Lower leg skin (tissue), 3 donors: ENCODE data around the gene COL18A1.

Experiments
- POLR2A ChIP-seq, 2 donors: fragments of 450-650 bp; IDR thresholded peaks; one replicate each; pipeline ENCODE4 v1.6.1; 2016 to 2017; ENCODE audit warnings: antibody characterized with exemption in 2 of 2, mild to moderate bottlenecking in 1 of 2, moderate library complexity in 1 of 2
- TF ChIP-seq, protein P1 (sequence below), 3 donors: fragments of 450-650 bp; IDR thresholded peaks; one replicate each; pipeline ENCODE4 v1.5.1; 2016; ENCODE audit warnings: antibody characterized with exemption in 3 of 3, mild to moderate bottlenecking in 3 of 3, moderate library complexity in 2 of 3

- TF ChIP-seq, protein P1, sequence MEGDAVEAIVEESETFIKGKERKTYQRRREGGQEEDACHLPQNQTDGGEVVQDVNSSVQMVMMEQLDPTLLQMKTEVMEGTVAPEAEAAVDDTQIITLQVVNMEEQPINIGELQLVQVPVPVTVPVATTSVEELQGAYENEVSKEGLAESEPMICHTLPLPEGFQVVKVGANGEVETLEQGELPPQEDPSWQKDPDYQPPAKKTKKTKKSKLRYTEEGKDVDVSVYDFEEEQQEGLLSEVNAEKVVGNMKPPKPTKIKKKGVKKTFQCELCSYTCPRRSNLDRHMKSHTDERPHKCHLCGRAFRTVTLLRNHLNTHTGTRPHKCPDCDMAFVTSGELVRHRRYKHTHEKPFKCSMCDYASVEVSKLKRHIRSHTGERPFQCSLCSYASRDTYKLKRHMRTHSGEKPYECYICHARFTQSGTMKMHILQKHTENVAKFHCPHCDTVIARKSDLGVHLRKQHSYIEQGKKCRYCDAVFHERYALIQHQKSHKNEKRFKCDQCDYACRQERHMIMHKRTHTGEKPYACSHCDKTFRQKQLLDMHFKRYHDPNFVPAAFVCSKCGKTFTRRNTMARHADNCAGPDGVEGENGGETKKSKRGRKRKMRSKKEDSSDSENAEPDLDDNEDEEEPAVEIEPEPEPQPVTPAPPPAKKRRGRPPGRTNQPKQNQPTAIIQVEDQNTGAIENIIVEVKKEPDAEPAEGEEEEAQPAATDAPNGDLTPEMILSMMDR (IDR thresholded peaks at IDR 0.05): no peak
- TF ChIP-seq POLR2A (IDR thresholded peaks at IDR 0.05): no peak
These were observed 48.5 kb downstream of the COL18A1 start for GRCh38 chr21:45453308-45453950.
